HEK293 (cell line): ENCODE measurements around the gene LDLRAD3.
A peak's percentile ranks its signal among the peaks of the same experiment; 100 is the strongest.

Source experiments
- CTCF ChIA-PET: fragments of 350-600 bp; formaldehyde crosslinking; extraction: SDS; loops from one replicate; lab custom pipeline; 2021; ENCODE audit warnings: antibody characterized with exemption; lab: Yijun Ruan, JAX
- POLR2A ChIA-PET: fragments of 300-600 bp; formaldehyde crosslinking; extraction: SDS; loops from one replicate; lab custom pipeline; 2020; ENCODE audit warnings: antibody characterized with exemption, inconsistent platforms; lab: Yijun Ruan, JAX
- H3K27ac ChIP-seq: fragments of 200-500 bp; sonication (Bioruptor generic); 2 replicates; pipeline ENCODE4 v1.5.1; 2014; ENCODE audit warnings: low read depth, low read length, control low read depth, inconsistent platforms; ENCODE audit errors: extremely low read depth
- H3K36me3 ChIP-seq, 2 experiments: fragments of 200-500 bp in 1 of 2; sonication (Bioruptor generic) in 1 of 2; 1 replicate in 1 of 2; 2 replicates in 1 of 2; pipeline ENCODE4 v1.5.1; 2014 to 2017; ENCODE audit warnings: inconsistent platforms in 2 of 2, low read length in 2 of 2; ENCODE audit not compliant: control insufficient read depth in 2 of 2, insufficient read depth in 1 of 2
- H3K4me1 ChIP-seq: fragments of 200-500 bp; sonication (Bioruptor generic); 2 replicates; pipeline ENCODE4 v1.5.1; 2014; ENCODE audit warnings: mild to moderate bottlenecking, low read length, inconsistent platforms; ENCODE audit not compliant: control insufficient read depth, insufficient read depth
- H3K4me3 ChIP-seq: 2 replicates; pipeline ENCODE4 v1.5.1; 2011; ENCODE audit warnings: low read depth, mild to moderate bottlenecking, control low read depth, low read length, moderate library complexity
- H3K9me3 ChIP-seq: fragments of 200-500 bp; sonication (Bioruptor generic); 2 replicates; pipeline ENCODE4 v1.5.1; 2014; ENCODE audit warnings: low read depth, low read length, inconsistent platforms; ENCODE audit not compliant: control insufficient read depth, insufficient read depth
- ATF2 ChIP-seq: fragments of 450-650 bp; formaldehyde crosslinking; IDR thresholded peaks from 2 replicates; pipeline ENCODE4 v1.5.1; 2016; ENCODE audit warnings: missing biosample characterization, missing genetic modification characterization, low read depth
- KLF10 ChIP-seq: fragments of 450-650 bp; IDR thresholded peaks from 2 replicates; pipeline ENCODE4 v1.5.1; 2018; ENCODE audit warnings: missing biosample characterization, mild to moderate bottlenecking, missing genetic modification characterization
- KLF16 ChIP-seq: fragments of 450-650 bp; formaldehyde crosslinking; IDR thresholded peaks from 2 replicates; pipeline ENCODE4 v1.5.1; 2017; ENCODE audit warnings: missing biosample characterization, missing genetic modification characterization
- SP3 ChIP-seq: fragments of 450-650 bp; formaldehyde crosslinking; IDR thresholded peaks from 2 replicates; pipeline ENCODE4 v1.5.1; 2016; ENCODE audit warnings: missing biosample characterization, missing genetic modification characterization
- SP7 ChIP-seq: fragments of 450-650 bp; formaldehyde crosslinking; IDR thresholded peaks from 2 replicates; pipeline ENCODE4 v1.5.1; 2016; ENCODE audit warnings: missing biosample characterization, missing genetic modification characterization
- ZFP3 ChIP-seq: fragments of 450-650 bp; formaldehyde crosslinking; IDR thresholded peaks from 2 replicates; pipeline ENCODE4 v1.5.1; 2016; ENCODE audit warnings: low read depth, missing biosample characterization, missing genetic modification characterization
- ZNF239 ChIP-seq: fragments of 450-650 bp; formaldehyde crosslinking; IDR thresholded peaks from 2 replicates; pipeline ENCODE4 v1.5.1; 2016; ENCODE audit warnings: missing biosample characterization, missing genetic modification characterization
- ZNF391 ChIP-seq: fragments of 450-650 bp; formaldehyde crosslinking; IDR thresholded peaks from 2 replicates; pipeline ENCODE4 v1.5.1; 2016; ENCODE audit warnings: low read depth, missing biosample characterization, missing genetic modification characterization, borderline replicate concordance
- ZNF48 ChIP-seq: fragments of 450-650 bp; formaldehyde crosslinking; IDR thresholded peaks from 2 replicates; pipeline ENCODE4 v1.5.1; 2016; ENCODE audit warnings: missing biosample characterization, missing genetic modification characterization
- ZNF747 ChIP-seq: fragments of 450-650 bp; formaldehyde crosslinking; IDR thresholded peaks from 2 replicates; pipeline ENCODE4 v1.5.1; 2016; ENCODE audit warnings: missing biosample characterization, missing genetic modification characterization
- ZNF791 ChIP-seq: fragments of 450-650 bp; formaldehyde crosslinking; IDR thresholded peaks from 2 replicates; pipeline ENCODE4 v1.5.1; 2016; ENCODE audit warnings: missing biosample characterization, missing genetic modification characterization
- TF ChIP-seq, protein P1 (sequence below): fragments of 450-650 bp; formaldehyde crosslinking; IDR thresholded peaks from 2 replicates; pipeline ENCODE4 v1.5.1; 2016; ENCODE audit warnings: missing biosample characterization, missing genetic modification characterization
- TF ChIP-seq, protein P2 (sequence below): fragments of 450-650 bp; formaldehyde crosslinking; optimal IDR thresholded peaks from 2 replicates; pipeline ENCODE3; 2016; ENCODE audit warnings: missing biosample characterization, mild to moderate bottlenecking, missing genetic modification characterization
- TF ChIP-seq, protein P3 (sequence below): fragments of 450-650 bp; formaldehyde crosslinking; IDR thresholded peaks from 2 replicates; pipeline ENCODE4 v1.5.1; 2016; ENCODE audit warnings: missing biosample characterization, missing genetic modification characterization

LDLRAD3 gene

DNA sequence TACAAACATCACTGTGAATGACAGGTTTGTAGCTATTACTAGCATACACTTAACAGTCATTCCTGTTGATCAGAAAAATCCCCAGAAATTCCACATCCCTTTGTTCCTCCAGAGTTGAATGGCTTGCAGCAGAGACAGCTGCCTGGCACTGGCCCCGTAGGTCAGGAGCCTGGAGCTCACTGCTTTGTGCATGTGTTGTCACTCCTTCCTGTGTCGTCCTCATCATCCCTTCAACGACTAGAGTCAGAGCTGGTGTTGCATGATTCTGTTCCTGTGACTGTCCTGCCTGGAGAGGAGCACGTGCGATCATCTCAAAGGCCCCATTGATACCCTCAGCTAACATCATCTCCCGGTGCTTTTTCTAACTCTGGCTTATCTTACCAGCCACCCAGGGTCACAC lies 58.3 kb downstream of the LDLRAD3 start (continued):
- TF ChIP-seq ZNF391 (tag by site-specific recombination) (no peak), KLF16 (tag by site-specific recombination) (no peak), SP3 (tag by site-specific recombination) (no peak), ZNF791 (tag by site-specific recombination) (no peak), ZNF48 (tag by site-specific recombination) (no peak), ZNF239 (tag by site-specific recombination) (no peak)
- TF ChIP-seq, all 188 proteins: peak for 0

DNA sequence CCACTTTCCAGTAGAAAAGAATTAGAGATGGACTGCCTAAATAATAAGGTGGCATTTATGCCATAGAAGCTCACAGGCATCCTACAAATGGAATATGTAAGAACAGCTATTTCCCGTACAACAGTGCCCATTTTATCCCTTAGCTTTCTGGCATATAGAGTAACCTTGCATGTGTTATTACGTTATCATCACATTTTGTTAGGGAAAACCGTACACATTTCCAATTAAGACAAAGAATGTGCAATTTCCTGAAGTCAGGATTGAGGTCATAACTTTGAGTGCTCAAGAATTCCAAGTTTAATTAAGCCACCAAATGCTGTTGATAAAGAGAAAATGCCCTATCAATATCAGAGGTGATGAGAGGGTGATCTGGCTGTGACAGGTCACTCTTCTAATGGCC lies 58.9 kb downstream of the LDLRAD3 start:
- ChIA-PET POLR2A (no interaction called here), CTCF (interaction anchor here (0.6 to 1.9 kb wide), 2 partner anchors 181 to 510 kb away, joined by 3 to 7 read pairs; no protein-coding TSS in a partner anchor)
- TF ChIP-seq KLF10 (tag by site-specific recombination) (no peak), ZFP3 (tag by site-specific recombination) (no peak)
- Histone ChIP-seq H3K27ac (no peak overlapping the region), H3K4me3 (no peak overlapping the region), H3K9me3 (no peaks in the 10 kb centered on the region), H3K4me1 (no peaks in the 10 kb centered on the region), H3K36me3 (no peaks in the 10 kb centered on the region)

GRCh38 chr11:36006556-36006955 lies 62.7 kb downstream of the LDLRAD3 start:
- Histone ChIP-seq H3K4me3 (no peak overlapping the region), H3K9me3 (no peaks in the 10 kb centered on the region), H3K36me3 (no peaks in the 10 kb centered on the region), H3K4me1 (no peaks in the 10 kb centered on the region), H3K27ac (no peak overlapping the region)
- TF ChIP-seq ATF2: no peak
- TF ChIP-seq, protein P1, sequence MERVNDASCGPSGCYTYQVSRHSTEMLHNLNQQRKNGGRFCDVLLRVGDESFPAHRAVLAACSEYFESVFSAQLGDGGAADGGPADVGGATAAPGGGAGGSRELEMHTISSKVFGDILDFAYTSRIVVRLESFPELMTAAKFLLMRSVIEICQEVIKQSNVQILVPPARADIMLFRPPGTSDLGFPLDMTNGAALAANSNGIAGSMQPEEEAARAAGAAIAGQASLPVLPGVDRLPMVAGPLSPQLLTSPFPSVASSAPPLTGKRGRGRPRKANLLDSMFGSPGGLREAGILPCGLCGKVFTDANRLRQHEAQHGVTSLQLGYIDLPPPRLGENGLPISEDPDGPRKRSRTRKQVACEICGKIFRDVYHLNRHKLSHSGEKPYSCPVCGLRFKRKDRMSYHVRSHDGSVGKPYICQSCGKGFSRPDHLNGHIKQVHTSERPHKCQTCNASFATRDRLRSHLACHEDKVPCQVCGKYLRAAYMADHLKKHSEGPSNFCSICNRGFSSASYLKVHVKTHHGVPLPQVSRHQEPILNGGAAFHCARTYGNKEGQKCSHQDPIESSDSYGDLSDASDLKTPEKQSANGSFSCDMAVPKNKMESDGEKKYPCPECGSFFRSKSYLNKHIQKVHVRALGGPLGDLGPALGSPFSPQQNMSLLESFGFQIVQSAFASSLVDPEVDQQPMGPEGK: no peak
- TF ChIP-seq, protein P2, sequence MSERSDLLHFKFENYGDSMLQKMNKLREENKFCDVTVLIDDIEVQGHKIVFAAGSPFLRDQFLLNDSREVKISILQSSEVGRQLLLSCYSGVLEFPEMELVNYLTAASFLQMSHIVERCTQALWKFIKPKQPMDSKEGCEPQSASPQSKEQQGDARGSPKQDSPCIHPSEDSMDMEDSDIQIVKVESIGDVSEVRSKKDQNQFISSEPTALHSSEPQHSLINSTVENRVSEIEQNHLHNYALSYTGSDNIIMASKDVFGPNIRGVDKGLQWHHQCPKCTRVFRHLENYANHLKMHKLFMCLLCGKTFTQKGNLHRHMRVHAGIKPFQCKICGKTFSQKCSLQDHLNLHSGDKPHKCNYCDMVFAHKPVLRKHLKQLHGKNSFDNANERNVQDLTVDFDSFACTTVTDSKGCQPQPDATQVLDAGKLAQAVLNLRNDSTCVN (tag by site-specific recombination): no peak
- ChIA-PET CTCF (interaction anchor here (0.6 kb wide), 1 partner anchor 33 kb away, joined by 3 read pairs; no protein-coding TSS in a partner anchor), POLR2A (no interaction called here)

GRCh38 chr11:36007127-36007655 lies 63.3 kb downstream of the LDLRAD3 start:
- Histone ChIP-seq H3K4me1 (no peaks in the 10 kb centered on the region), H3K27ac (no peak overlapping the region), H3K4me3 (no peak overlapping the region), H3K36me3 (no peaks in the 10 kb centered on the region), H3K9me3 (no peaks in the 10 kb centered on the region)
- TF ChIP-seq, protein P3, sequence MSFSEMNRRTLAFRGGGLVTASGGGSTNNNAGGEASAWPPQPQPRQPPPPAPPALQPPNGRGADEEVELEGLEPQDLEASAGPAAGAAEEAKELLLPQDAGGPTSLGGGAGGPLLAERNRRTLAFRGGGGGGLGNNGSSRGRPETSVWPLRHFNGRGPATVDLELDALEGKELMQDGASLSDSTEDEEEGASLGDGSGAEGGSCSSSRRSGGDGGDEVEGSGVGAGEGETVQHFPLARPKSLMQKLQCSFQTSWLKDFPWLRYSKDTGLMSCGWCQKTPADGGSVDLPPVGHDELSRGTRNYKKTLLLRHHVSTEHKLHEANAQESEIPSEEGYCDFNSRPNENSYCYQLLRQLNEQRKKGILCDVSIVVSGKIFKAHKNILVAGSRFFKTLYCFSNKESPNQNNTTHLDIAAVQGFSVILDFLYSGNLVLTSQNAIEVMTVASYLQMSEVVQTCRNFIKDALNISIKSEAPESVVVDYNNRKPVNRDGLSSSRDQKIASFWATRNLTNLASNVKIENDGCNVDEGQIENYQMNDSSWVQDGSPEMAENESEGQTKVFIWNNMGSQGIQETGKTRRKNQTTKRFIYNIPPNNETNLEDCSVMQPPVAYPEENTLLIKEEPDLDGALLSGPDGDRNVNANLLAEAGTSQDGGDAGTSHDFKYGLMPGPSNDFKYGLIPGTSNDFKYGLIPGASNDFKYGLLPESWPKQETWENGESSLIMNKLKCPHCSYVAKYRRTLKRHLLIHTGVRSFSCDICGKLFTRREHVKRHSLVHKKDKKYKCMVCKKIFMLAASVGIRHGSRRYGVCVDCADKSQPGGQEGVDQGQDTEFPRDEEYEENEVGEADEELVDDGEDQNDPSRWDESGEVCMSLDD (tag by site-specific recombination): no peak
- TF ChIP-seq ZNF747 (tag by site-specific recombination) (no peak), SP7 (peak; percentile 95)
- ChIA-PET POLR2A (no interaction called here), CTCF (no interaction called here)
